ENCODE data around the gene HCN3. TPM values are rescaled to one million over a fixed set of nuclear protein-coding genes. Genes with fewer than 3 reads are reported as not detected.
A peak's percentile ranks its signal among the peaks of the same experiment; 100 is the strongest.

Gene HCN3
- total and polyA plus RNA-seq, 4 experiments from 2014 or later = 0.10 to 5.3 (median 2.6) TPM

GRCh38 chr1:155236451-155236850 is 40.8 kb upstream of the HCN3 start:
- POLR2A ChIA-PET (ENCODE audit: partially characterized antibody) = no interaction called here

GRCh38 chr1:155241069-155241679 is 36.1 kb upstream of the HCN3 start:
- Histone ChIP-seq H3K36me3 (ENCODE audit: insufficient read depth, low read length) (peaks cover 4% of the 10 kb centered on the region), H3K4me3 (ENCODE audit: low read length in 2 of 2) (peak overlapping the region; percentile 44 to 58), H3K9me3 (ENCODE audit: control insufficient read depth in 1 of 2, low read length in 2 of 2) (no peaks in the 10 kb centered on the region), H3K27me3 (ENCODE audit: insufficient read depth, low read length) (no peaks in the 10 kb centered on the region), H3K27ac (ENCODE audit: low read depth, low read length) (peak overlapping the region; percentile 57), H3K4me1 (ENCODE audit: insufficient read depth, low read length) (peaks cover 51% of the 10 kb centered on the region)
- CTCF ChIA-PET (ENCODE audit: partially characterized antibody) = interaction anchor here (0.6 to 2.0 kb wide), 4 partner anchors 9 to 360 kb away, joined by 3 to 8 read pairs (median 4); no protein-coding TSS in a partner anchor
- peak; percentile 70 to 81 (median 73) for DNase-seq
- H3K27me3 Mint-ChIP-seq = peaks cover 3% of the 10 kb centered on the region in 2 donors
- H3K4me1 Mint-ChIP-seq = peaks cover 16 to 66% (median 48%) of the 10 kb centered on the region in 4 donors
- H3K36me3 Mint-ChIP-seq = peaks cover 13 to 34% of the 10 kb centered on the region in 2 donors
- POLR2A ChIA-PET (ENCODE audit: partially characterized antibody) = interaction anchor here (0.7 to 2.0 kb wide), 10 partner anchors 9 to 368 kb away, joined by 3 to 14 read pairs (median 4); partner anchors contain the start of genes ASH1L, CLK2 and KRTCAP2
- intact Hi-C loops (cut with micrococcal nuclease) = loop anchor here (5.0 kb wide), 4 partner anchors 34 to 69 kb away; partner anchors contain the start of genes HCN3, KRTCAP2, MTX1 and THBS3
- H3K9me3 Mint-ChIP-seq = peaks cover 0 to 9% (median 2%) of the 10 kb centered on the region in 8 donors
- H3K4me3 Mint-ChIP-seq = peak overlapping the region; percentile 81 to 92 (median 88)
- peak overlapping the region; percentile 77 to 99 (median 90) for H3K27ac Mint-ChIP-seq

More at GRCh38 chr1:155236451-155236850, 40.8 kb upstream of the HCN3 start:
- Mint-ChIP-seq H3K9me3 (no peaks in the 10 kb centered on the region), H3K27ac (peak overlapping the region in 6 of 7 donors; percentile 62 to 95 (median 78)), H3K27me3 (no peaks in the 10 kb centered on the region), H3K36me3 (peaks cover 21 to 38% of the 10 kb centered on the region in 2 donors), H3K4me1 (peaks cover 15 to 36% (median 29%) of the 10 kb centered on the region in 4 donors), H3K4me3 (peak overlapping the region in 1 of 8 donors; percentile 35)
- intact Hi-C loops (cut with micrococcal nuclease) = no loop called here
- DNase-seq = no peak
- H3K27me3 ChIP-seq (ENCODE audit: insufficient read depth, low read length) = no peaks in the 10 kb centered on the region
- CTCF ChIA-PET (ENCODE audit: partially characterized antibody) = interaction anchor here (0.5 to 1.7 kb wide), 3 partner anchors 13 to 29 kb away, joined by 3 to 7 read pairs (median 3); no protein-coding TSS in a partner anchor
- H3K27ac ChIP-seq (ENCODE audit: low read depth, low read length) = no peak overlapping the region
- peaks cover 6% of the 10 kb centered on the region for H3K36me3 ChIP-seq (ENCODE audit: insufficient read depth, low read length)
- H3K4me1 ChIP-seq (ENCODE audit: insufficient read depth, low read length) = peaks cover 32% of the 10 kb centered on the region
- no peak overlapping the region for H3K4me3 ChIP-seq (ENCODE audit: low read length in 2 of 2)
- no peaks in the 10 kb centered on the region for H3K9me3 ChIP-seq (ENCODE audit: control insufficient read depth in 1 of 2, low read length in 2 of 2)

- Mint-ChIP-seq H3K4me3 (peak overlapping the region in 4 of 8 donors; percentile 11 to 92 (median 52)), H3K27ac (peak overlapping the region; percentile 77 to 100 (median 90)), H3K4me1 (peaks cover 16 to 62% (median 43%) of the 10 kb centered on the region in 4 donors), H3K27me3 (peaks cover 3% of the 10 kb centered on the region in 2 donors), H3K9me3 (peaks cover 0 to 9% (median 2%) of the 10 kb centered on the region in 8 donors), H3K36me3 (peaks cover 6 to 28% of the 10 kb centered on the region in 2 donors)
- H3K27ac ChIP-seq (ENCODE audit: low read depth, low read length) = peak overlapping the region; percentile 14
- intact Hi-C loops (cut with micrococcal nuclease) = loop anchor here (5.0 kb wide), 4 partner anchors 35 to 70 kb away; partner anchors contain the start of genes HCN3, KRTCAP2, MTX1 and THBS3
- no peak for DNase-seq
- peaks cover 47% of the 10 kb centered on the region for H3K4me1 ChIP-seq (ENCODE audit: insufficient read depth, low read length)
- H3K4me3 ChIP-seq (ENCODE audit: low read length in 2 of 2) = no peak overlapping the region
- H3K27me3 ChIP-seq (ENCODE audit: insufficient read depth, low read length) = no peaks in the 10 kb centered on the region
- ChIA-PET POLR2A (ENCODE audit: partially characterized antibody) (interaction anchor here (0.8 to 2.0 kb wide), 7 partner anchors 9 to 368 kb away, joined by 3 to 14 read pairs (median 4); partner anchors contain the start of genes ASH1L, CLK2 and KRTCAP2), CTCF (ENCODE audit: partially characterized antibody) (interaction anchor here (0.6 to 2.0 kb wide), 5 partner anchors 9 to 359 kb away, joined by 3 to 8 read pairs (median 4); no protein-coding TSS in a partner anchor)
- H3K36me3 ChIP-seq (ENCODE audit: insufficient read depth, low read length) = no peaks in the 10 kb centered on the region
- no peaks in the 10 kb centered on the region for H3K9me3 ChIP-seq (ENCODE audit: control insufficient read depth in 1 of 2, low read length in 2 of 2)
Observed at GRCh38 chr1:155241841-155242264, 35.4 kb upstream of the HCN3 start.

- peak overlapping the region; percentile 84 to 100 (median 99) for H3K27ac Mint-ChIP-seq
- H3K9me3 Mint-ChIP-seq = peaks cover 0 to 9% (median 2%) of the 10 kb centered on the region in 8 donors
- peak overlapping the region; percentile 90 to 98 (median 93) for H3K4me3 Mint-ChIP-seq
- Histone ChIP-seq H3K27ac (ENCODE audit: low read depth, low read length) (peak overlapping the region; percentile 78), H3K4me3 (ENCODE audit: low read length in 2 of 2) (no peak overlapping the region), H3K36me3 (ENCODE audit: insufficient read depth, low read length) (no peaks in the 10 kb centered on the region), H3K4me1 (ENCODE audit: insufficient read depth, low read length) (peaks cover 47% of the 10 kb centered on the region), H3K9me3 (ENCODE audit: control insufficient read depth in 1 of 2, low read length in 2 of 2) (no peaks in the 10 kb centered on the region), H3K27me3 (ENCODE audit: insufficient read depth, low read length) (no peaks in the 10 kb centered on the region)
- no peak for DNase-seq
- intact Hi-C loops (cut with micrococcal nuclease) = loop anchor here (5.0 kb wide), 4 partner anchors 34 to 71 kb away; partner anchors contain the start of genes HCN3, KRTCAP2, MTX1 and THBS3
- POLR2A ChIA-PET (ENCODE audit: partially characterized antibody) = interaction anchor here (0.8 to 3.5 kb wide), 8 partner anchors 11 to 81 kb away, joined by 3 to 47 read pairs (median 17); partner anchors contain the start of genes ENTREP3, MTX1, SCAMP3 and THBS3
- peaks cover 3% of the 10 kb centered on the region in 2 donors for H3K27me3 Mint-ChIP-seq
- CTCF ChIA-PET (ENCODE audit: partially characterized antibody) = interaction anchor here (0.7 to 3.2 kb wide), 5 partner anchors 8 to 70 kb away, joined by 3 to 14 read pairs (median 4); partner anchors contain the start of genes KRTCAP2, MTX1 and THBS3
- peaks cover 3 to 20% of the 10 kb centered on the region in 2 donors for H3K36me3 Mint-ChIP-seq
- H3K4me1 Mint-ChIP-seq = peaks cover 16 to 59% (median 43%) of the 10 kb centered on the region in 4 donors
Observed at GRCh38 chr1:155242805-155243358, 34.4 kb upstream of the HCN3 start.

GRCh38 chr1:155244368-155245162 is 32.7 kb upstream of the HCN3 start:
- Mint-ChIP-seq H3K27ac (peak overlapping the region; percentile 95 to 100 (median 99)), H3K9me3 (peaks cover 0 to 9% (median 2%) of the 10 kb centered on the region in 8 donors), H3K4me1 (peaks cover 14 to 58% (median 39%) of the 10 kb centered on the region in 4 donors), H3K4me3 (peak overlapping the region; percentile 90 to 98 (median 93)), H3K36me3 (peaks cover 0 to 9% of the 10 kb centered on the region in 2 donors), H3K27me3 (peaks cover 3% of the 10 kb centered on the region in 2 donors)
- Histone ChIP-seq H3K27me3 (ENCODE audit: insufficient read depth, low read length) (no peaks in the 10 kb centered on the region), H3K27ac (ENCODE audit: low read depth, low read length) (peak overlapping the region; percentile 78), H3K36me3 (ENCODE audit: insufficient read depth, low read length) (no peaks in the 10 kb centered on the region), H3K9me3 (ENCODE audit: control insufficient read depth in 1 of 2, low read length in 2 of 2) (no peaks in the 10 kb centered on the region), H3K4me1 (ENCODE audit: insufficient read depth, low read length) (peaks cover 47% of the 10 kb centered on the region), H3K4me3 (ENCODE audit: low read length in 2 of 2) (peak overlapping the region; percentile 11 to 73)
- ChIA-PET POLR2A (ENCODE audit: partially characterized antibody) (interaction anchor here (0.6 to 3.5 kb wide), 30 partner anchors 9 to 873 kb away, joined by 3 to 47 read pairs (median 4); partner anchors contain the start of genes ASH1L, CLK2, ENTREP3 and GON4L), CTCF (ENCODE audit: partially characterized antibody) (interaction anchor here (0.6 to 3.7 kb wide), 9 partner anchors 17 to 77 kb away, joined by 3 to 14 read pairs (median 5); partner anchors contain the start of genes KRTCAP2, MTX1, RUSC1 and THBS3)
- intact Hi-C loops (cut with micrococcal nuclease) = loop anchor here (1.0 to 5.0 kb wide), 5 partner anchors 17 to 72 kb away; partner anchors contain the start of genes HCN3, KRTCAP2, MTX1 and THBS3
- peak; percentile 94 to 98 (median 96) for DNase-seq

GRCh38 chr1:155245163-155245524 is 32.1 kb upstream of the HCN3 start:
- peak overlapping the region; percentile 11 to 73 for H3K4me3 ChIP-seq (ENCODE audit: low read length in 2 of 2)
- DNase-seq = no peak
- no peaks in the 10 kb centered on the region for H3K27me3 ChIP-seq (ENCODE audit: insufficient read depth, low read length)
- ChIA-PET POLR2A (ENCODE audit: partially characterized antibody) (interaction anchor here (0.6 to 3.5 kb wide), 19 partner anchors 9 to 872 kb away, joined by 3 to 47 read pairs (median 5); partner anchors contain the start of genes ASH1L, CLK2, ENTREP3 and KRTCAP2), CTCF (ENCODE audit: partially characterized antibody) (interaction anchor here (1.3 to 3.7 kb wide), 6 partner anchors 18 to 77 kb away, joined by 4 to 14 read pairs (median 7); partner anchors contain the start of genes KRTCAP2, MTX1, RUSC1 and THBS3)
- Mint-ChIP-seq H3K9me3 (peaks cover 0 to 9% (median 2%) of the 10 kb centered on the region in 8 donors), H3K27me3 (peaks cover 3% of the 10 kb centered on the region in 2 donors), H3K4me1 (peaks cover 14 to 56% (median 39%) of the 10 kb centered on the region in 4 donors), H3K27ac (peak overlapping the region; percentile 95 to 100 (median 99)), H3K36me3 (peaks cover 0 to 9% of the 10 kb centered on the region in 2 donors), H3K4me3 (peak overlapping the region; percentile 90 to 98 (median 93))
- peaks cover 45% of the 10 kb centered on the region for H3K4me1 ChIP-seq (ENCODE audit: insufficient read depth, low read length)
- H3K9me3 ChIP-seq (ENCODE audit: control insufficient read depth in 1 of 2, low read length in 2 of 2) = no peaks in the 10 kb centered on the region
- intact Hi-C loops (cut with micrococcal nuclease) = no loop called here
- peak overlapping the region; percentile 78 for H3K27ac ChIP-seq (ENCODE audit: low read depth, low read length)
- no peaks in the 10 kb centered on the region for H3K36me3 ChIP-seq (ENCODE audit: insufficient read depth, low read length)

All from CD4-positive, alpha-beta memory T cell (primary cell).